Activated CD4-positive, alpha-beta T cell treated with anti-CD3 and anti-CD28 coated beads, Interleukin-2, amount 10 ng/mL, durations not matched to agents 7 days and 5 days (primary cell): ENCODE results near the gene GDI1. TPM values are rescaled to one million over a fixed set of nuclear protein-coding genes. Genes with fewer than 3 reads are reported as not detected.
A peak's percentile ranks its signal among the peaks of the same experiment; 100 is the strongest.

Experiments
- CTCF ChIA-PET: fragments of 350-600 bp; sonication (Branson Sonifier 250); formaldehyde crosslinking; loops from one replicate; lab custom pipeline; 2021; ENCODE audit warnings: antibody characterized with exemption; lab: Charles Lee
- POLR2A ChIA-PET: fragments of 350-600 bp; sonication (Branson Sonifier 250); formaldehyde crosslinking; loops from one replicate; lab custom pipeline; 2021; ENCODE audit warnings: antibody characterized with exemption; lab: Charles Lee
- DNase-seq: peaks from one replicate; pipeline ENCODE4 v3.0.0-alpha.2; 2020
- H3K27ac Mint-ChIP-seq: one replicate; pipeline ENCODE4 v1.8.0; 2021; ENCODE audit warnings: mild to moderate bottlenecking, moderate library complexity, mixed read lengths
- H3K27me3 Mint-ChIP-seq: one replicate; pipeline ENCODE4 v1.8.0; 2021; ENCODE audit warnings: mixed read lengths
- H3K36me3 Mint-ChIP-seq: one replicate; pipeline ENCODE4 v1.8.0; 2021; ENCODE audit warnings: low read depth, mixed read lengths
- H3K4me1 Mint-ChIP-seq: one replicate; pipeline ENCODE4 v1.8.0; 2021; ENCODE audit warnings: mixed read lengths
- H3K4me3 Mint-ChIP-seq: one replicate; pipeline ENCODE4 v1.8.0; 2021; ENCODE audit warnings: mild to moderate bottlenecking, moderate library complexity, mixed read lengths
- H3K9me3 Mint-ChIP-seq: one replicate; pipeline ENCODE4 v1.8.0; 2021; ENCODE audit warnings: mixed read lengths
- total RNA-seq, 2 experiments: library from RNA; stranded (reverse); gene quantifications; one replicate each; pipeline ENCODE4 v1.2.3, GENCODE V29; 2021

Gene GDI1
- total RNA-seq, 2 experiments from 2014 or later, result 118 to 123 TPM

DNA sequence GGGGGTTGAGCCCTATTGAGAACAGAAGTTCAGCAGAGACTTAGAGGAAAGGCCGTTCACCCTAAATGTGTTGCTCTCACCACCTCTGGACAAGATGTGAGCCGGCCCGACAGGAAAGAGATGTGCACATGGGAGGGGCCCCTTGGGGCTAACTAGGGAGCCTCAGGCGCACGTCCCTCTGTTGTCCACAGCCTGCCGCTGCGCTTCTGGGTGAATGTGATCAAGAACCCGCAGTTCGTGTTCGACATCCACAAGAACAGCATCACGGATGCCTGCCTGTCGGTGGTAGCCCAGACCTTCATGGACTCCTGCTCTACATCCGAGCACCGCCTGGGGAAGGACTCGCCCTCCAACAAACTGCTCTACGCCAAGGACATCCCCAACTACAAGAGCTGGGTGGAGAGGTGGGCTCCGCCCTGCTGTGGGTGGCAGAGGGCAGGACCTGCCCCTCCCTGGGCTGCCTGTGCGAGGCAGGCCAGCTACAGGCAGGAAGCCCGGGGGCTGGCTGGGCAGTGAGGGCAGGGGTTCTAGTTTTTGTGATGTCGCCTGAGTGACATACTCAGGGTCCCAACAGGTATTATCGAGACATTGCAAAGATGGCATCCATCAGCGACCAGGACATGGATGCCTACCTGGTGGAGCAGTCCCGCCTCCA lies 34.1 kb downstream of the GDI1 start:
- ChIA-PET CTCF (interaction anchor here (1.2 kb wide), 1 partner anchor 56 kb away, joined by 3 read pairs; no protein-coding TSS in a partner anchor), POLR2A (no interaction called here)
- Mint-ChIP-seq H3K27me3 (no peaks in the 10 kb centered on the region), H3K4me1 (peaks cover 5% of the 10 kb centered on the region), H3K36me3 (peaks cover 2% of the 10 kb centered on the region), H3K27ac (no peak overlapping the region), H3K4me3 (no peak overlapping the region), H3K9me3 (no peaks in the 10 kb centered on the region)
- no peak for DNase-seq

DNA sequence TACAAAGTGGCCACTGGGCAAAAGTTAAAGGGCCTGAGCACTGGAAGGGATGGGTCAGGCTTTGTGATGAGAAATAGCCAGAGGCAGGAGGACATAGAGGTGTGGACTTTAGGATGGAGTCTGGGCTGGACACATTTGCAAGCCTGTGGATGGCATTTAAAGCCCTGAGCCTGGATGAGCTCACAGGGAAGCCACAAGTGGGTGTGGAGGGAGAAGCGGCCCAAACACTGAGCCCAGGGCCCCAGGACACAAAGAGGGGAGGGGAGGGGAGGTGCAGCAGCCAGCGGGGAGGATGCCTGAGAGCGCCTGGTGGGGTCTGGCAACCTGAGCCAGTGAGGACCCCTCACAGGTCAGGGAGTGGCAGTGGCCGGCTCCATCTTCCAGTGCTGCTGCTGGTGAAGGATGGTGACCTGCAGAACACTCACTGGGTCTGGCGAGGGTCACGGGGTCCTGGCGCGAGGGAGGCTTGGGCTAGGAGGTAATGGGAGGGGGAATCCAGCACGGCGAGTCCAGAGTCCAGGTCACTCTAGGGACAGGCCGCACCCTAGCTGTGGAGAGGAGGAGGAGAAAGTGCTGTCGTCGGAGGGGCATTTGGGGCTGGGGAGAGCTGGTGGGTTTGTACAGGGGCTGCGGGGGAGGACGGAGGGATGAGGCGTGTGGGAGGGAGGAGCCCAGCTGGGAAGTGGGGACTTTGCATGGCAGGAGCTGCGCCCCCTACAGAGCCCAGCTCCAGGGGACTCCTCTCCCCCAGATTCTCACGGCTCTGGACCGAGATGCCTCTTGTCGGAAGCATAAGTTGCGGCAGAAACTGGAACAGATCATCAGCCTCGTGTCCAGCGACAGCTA lies 35.1 kb downstream of the GDI1 start:
- peaks cover 12% of the 10 kb centered on the region for H3K4me1 Mint-ChIP-seq
- no peak overlapping the region for H3K27ac Mint-ChIP-seq
- peaks cover 2% of the 10 kb centered on the region for H3K36me3 Mint-ChIP-seq
- H3K4me3 Mint-ChIP-seq, result no peak overlapping the region
- CTCF ChIA-PET, result interaction anchor here (1.2 kb wide), 2 partner anchors 22 to 55 kb away, joined by 3 read pairs; no protein-coding TSS in a partner anchor
- no peak for DNase-seq
- POLR2A ChIA-PET, result no interaction called here
- no peaks in the 10 kb centered on the region for H3K9me3 Mint-ChIP-seq
- no peaks in the 10 kb centered on the region for H3K27me3 Mint-ChIP-seq

DNA sequence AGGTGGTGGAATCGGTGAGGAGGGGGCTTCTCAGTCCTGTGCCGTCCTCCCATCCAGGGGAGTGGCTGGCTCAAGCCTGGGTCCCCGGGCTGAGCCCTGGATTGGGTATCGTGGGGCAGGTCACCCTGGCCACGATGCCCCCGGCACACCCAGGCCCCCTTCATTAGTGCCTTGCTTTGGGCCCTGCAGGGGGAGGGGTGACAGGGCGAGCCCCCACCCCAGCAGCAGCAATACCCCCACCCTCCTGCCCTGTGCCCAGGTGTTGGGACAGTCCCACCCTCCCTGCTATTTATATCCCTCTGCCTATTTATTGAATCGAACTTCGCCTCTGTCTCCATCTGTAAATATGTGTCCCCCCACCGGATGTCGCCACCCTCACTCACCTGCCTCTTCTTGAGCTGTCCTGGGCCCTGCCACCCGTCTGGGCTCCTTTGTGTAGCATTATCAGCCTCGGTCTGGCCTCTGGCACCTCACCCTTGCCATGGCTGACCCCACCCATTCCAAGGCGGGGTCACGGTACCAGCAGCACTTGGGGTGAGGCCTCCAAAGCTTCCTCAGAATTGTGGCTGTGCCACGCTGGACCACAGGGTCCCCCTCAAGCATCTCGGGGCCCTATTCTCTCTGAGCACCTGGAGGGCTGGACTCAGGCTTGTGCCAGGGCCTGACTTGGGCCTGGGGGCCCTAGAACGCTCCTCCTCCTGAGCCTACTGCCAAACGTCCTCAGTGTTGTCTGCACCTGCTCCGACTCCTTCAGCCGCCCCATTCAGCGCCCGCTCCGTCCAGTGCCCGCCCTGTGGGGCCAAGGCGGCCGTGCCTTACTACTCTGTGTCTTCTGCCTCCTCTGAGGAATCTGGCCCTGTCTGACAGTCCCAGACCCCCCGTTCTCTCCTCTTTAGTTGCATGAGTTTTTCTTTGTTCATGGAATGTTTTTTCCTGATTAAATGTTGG lies 36.0 kb downstream of the GDI1 start:
- Mint-ChIP-seq H3K4me3 (no peak overlapping the region), H3K9me3 (no peaks in the 10 kb centered on the region), H3K27me3 (no peaks in the 10 kb centered on the region), H3K4me1 (peaks cover 20% of the 10 kb centered on the region), H3K27ac (no peak overlapping the region), H3K36me3 (peaks cover 2% of the 10 kb centered on the region)
- CTCF ChIA-PET, result interaction anchor here (1.2 kb wide), 1 partner anchor 23 kb away, joined by 3 read pairs; no protein-coding TSS in a partner anchor
- POLR2A ChIA-PET, result no interaction called here
- DNase-seq, result no peak

DNA sequence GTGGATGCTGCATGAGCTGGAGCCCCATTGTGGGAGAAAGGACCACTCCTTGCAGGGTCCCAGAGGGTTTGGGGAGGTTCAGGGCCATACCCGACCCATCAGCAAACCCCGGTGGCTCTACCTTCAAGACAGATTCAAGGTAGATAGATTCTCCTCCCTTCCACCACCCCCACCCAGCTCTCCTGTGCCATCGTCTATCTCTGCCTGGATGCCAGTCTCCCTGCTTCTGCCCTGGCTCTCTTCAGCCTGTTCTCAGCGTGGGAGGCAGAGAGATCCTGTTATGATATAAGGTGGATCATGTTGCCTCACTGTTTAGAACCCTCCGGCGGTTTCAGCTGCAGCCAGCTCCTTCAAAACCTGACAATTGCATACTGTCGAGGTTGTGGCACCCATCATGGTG lies 36.7 kb downstream of the GDI1 start:
- H3K27ac Mint-ChIP-seq, result no peak overlapping the region
- H3K9me3 Mint-ChIP-seq, result no peaks in the 10 kb centered on the region
- ChIA-PET CTCF (interaction anchor here (0.6 kb wide), 3 partner anchors 43 to 79 kb away, joined by 3 to 8 read pairs (median 3); no protein-coding TSS in a partner anchor), POLR2A (no interaction called here)
- no peak overlapping the region for H3K4me3 Mint-ChIP-seq
- H3K4me1 Mint-ChIP-seq, result peaks cover 20% of the 10 kb centered on the region
- H3K36me3 Mint-ChIP-seq, result peaks cover 2% of the 10 kb centered on the region
- H3K27me3 Mint-ChIP-seq, result no peaks in the 10 kb centered on the region
- DNase-seq, result no peak

DNA sequence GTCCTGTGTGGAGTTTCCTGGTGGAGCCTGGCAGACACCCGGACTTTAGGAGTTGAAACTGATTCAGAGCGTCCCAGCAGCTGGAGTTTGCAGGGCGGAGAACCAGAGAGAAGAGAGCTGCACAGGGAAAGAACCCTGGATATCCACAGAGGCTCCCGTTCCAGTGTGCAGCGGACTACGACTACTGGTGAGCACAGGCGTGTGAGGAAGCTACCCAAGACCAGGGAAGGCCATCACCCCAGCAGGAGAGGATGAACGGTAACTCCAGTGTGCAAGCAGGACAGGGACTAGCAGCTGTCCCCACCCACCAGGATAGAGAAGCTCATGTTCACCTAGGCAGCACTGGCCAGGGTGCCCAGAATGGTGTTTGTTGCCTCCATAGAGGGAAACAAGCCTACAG lies 39.9 kb downstream of the GDI1 start:
- no peak overlapping the region for H3K4me3 Mint-ChIP-seq

DNA sequence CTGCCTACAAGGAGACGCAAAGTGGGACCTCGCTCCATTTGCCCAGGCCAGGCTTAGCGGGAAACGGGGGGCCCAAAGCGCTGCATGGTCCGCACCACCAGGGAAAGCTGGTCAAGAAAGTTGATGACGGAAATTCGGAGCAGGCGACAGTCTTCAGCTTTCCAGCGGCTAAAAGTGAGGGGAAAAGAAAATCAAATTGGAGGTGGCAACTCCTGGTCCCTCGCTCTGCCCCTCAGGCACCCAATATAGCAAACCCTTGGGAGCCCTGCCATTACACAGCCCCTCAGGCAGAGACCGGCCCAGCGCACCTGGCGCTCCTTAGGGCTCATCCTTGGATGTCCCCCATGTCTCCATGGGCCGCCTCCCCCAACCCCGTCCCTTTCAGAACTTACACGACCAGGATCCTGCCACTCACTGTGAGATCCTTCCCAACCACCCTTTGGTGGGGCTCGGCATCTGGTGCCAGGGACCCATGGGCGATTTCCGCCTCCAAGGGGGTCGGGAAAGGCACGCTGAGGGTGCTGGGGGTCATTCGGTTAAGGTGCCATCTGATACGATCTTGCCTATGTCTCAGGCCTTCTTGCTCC lies 41.0 kb downstream of the GDI1 start:
- Mint-ChIP-seq H3K4me1 (peaks cover 25% of the 10 kb centered on the region), H3K36me3 (peaks cover 2% of the 10 kb centered on the region), H3K27ac (peak overlapping the region; percentile 86), H3K4me3 (peak overlapping the region; percentile 81), H3K9me3 (no peaks in the 10 kb centered on the region), H3K27me3 (no peaks in the 10 kb centered on the region)
- ChIA-PET POLR2A (no interaction called here), CTCF (interaction anchor here (1.5 kb wide), 1 partner anchor 11 kb away, joined by 3 read pairs; no protein-coding TSS in a partner anchor)
- DNase-seq, result no peak

More for the DNA sequence above, 39.9 kb downstream of the GDI1 start:
- no peak for DNase-seq
- peaks cover 25% of the 10 kb centered on the region for H3K4me1 Mint-ChIP-seq
- no peaks in the 10 kb centered on the region for H3K9me3 Mint-ChIP-seq
- ChIA-PET POLR2A (no interaction called here), CTCF (interaction anchor here (0.6 to 1.5 kb wide), 3 partner anchors 12 to 75 kb away, joined by 3 to 6 read pairs (median 4); no protein-coding TSS in a partner anchor)
- H3K27ac Mint-ChIP-seq, result peak overlapping the region; percentile 9
- H3K36me3 Mint-ChIP-seq, result peaks cover 2% of the 10 kb centered on the region
- H3K27me3 Mint-ChIP-seq, result no peaks in the 10 kb centered on the region

DNA sequence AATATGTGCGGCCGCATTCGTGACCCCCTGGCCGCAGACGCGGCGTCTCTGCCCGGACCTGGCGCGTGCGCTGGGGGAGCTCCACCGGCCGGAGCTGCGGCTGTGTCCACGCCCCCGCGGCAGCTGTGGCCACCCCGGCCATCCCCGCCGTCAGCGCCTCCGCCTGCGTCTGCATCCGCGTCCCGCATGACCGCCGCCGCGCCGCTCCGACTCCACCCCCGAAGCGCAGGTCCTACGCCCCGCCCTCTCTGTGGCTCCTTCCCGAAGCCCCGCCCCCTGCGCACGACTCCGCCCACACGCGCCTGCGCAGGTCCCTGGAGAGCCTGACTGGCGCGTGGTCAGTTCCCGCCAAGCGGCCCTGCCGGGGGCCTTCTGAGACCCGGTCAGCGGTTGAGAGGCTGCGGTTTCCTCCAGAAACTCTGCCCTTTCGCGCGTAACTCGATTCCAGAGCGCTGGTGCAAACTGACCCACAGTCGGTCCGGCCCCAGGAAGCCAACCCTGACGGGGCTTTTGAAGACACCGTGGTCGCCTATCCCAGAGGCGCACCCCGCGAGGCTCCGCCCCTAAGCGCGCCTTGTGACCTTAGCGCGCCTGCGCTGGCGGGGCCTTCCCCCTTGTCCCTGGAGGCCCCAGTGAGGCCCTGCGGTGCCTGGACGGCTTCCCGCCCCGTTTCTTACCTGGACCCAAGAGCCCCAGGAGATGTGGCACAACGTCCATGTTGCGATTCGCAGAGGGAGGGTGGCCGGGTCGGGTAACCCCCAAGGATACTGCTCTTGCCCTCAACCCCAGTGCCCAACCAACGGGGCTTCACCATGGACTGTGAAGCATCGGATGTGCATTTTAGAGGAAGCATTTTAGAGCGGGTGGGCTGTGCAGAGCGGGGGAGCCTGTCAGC lies 42.0 kb downstream of the GDI1 start, which contains the start of gene LAGE3:
LAGE3 (minus strand) TSS at position 554 of the 895 bp plus-strand sequence; CDS start at position 188, 366 bp downstream.
- POLR2A ChIA-PET, result no interaction called here
- no peaks in the 10 kb centered on the region for H3K9me3 Mint-ChIP-seq
- peak within 1 kb of the TSS; percentile 94 for H3K27ac Mint-ChIP-seq
- peaks cover 31% of the 10 kb centered on the region for H3K4me1 Mint-ChIP-seq
- CTCF ChIA-PET, result interaction anchor here (2.1 kb wide), 1 partner anchor 11 kb away, joined by 5 read pairs; the partner anchor contains the start of gene SLC10A3
- H3K27me3 Mint-ChIP-seq, result no peaks in the 10 kb centered on the region
- H3K4me3 Mint-ChIP-seq, result peak within 1 kb of the TSS; percentile 81
- peak; percentile 92 for DNase-seq
- H3K36me3 Mint-ChIP-seq, result peaks cover 10% of the 10 kb centered on the region

DNA sequence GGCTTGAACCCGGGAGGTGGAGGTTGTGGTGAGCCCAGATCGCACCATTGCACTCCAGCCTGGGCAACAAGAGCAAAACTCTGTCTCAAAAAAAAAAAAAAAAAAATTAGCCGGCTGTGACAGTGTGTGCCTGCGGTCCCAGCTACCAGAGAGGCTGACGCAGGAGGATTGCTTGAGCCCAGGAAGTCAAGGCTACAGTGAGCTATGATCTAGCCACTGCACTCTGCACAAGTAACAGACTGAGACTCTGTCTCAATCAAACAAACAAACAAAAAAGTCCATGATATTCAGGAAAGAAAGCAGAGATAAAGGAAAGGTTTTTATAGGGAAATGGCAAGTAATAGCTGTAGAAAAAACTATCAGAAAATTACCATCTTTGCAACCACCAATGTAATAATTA lies 44.2 kb downstream of the GDI1 start:
- no peak overlapping the region for H3K4me3 Mint-ChIP-seq
- ChIA-PET CTCF (interaction anchor here (1.0 to 2.1 kb wide), 2 partner anchors 9 to 19 kb away, joined by 4 to 5 read pairs; partner anchors contain the start of gene SLC10A3), POLR2A (interaction anchor here (0.6 kb wide), 1 partner anchor 9 kb away, joined by 3 read pairs; no protein-coding TSS in a partner anchor)

DNA sequence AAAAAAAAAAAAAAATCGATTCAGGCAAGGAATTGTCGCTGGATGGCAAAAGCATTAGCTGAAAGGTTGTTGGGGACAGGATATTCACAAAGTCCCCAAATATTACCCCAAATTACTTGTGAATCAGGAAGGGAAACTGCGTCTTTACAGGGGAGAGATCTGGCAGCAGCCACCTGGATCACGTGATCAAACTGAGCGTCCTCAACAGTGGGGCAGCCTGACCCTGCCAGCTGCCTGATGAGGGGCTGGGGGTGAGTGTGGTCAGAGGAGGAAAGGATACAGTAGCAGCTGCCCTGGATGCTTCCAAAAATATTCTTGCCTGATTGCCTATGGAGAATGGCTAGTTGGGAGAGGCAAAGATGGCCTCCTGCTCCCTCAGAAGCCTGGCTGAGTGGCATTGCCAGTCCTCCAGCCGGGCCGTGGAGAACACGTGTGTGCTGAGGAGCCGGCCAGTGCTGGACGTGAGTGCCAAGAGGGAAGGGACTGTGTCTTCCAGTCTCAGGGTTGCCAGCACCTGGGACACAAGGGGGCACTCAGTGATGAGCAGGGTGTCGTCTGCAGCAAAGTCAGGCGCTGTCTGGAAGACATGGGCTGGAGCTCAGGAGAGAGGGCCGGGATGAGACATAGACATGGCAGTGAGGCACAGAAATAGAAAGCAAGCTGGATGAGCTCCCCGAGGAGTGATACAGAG lies 45.1 kb downstream of the GDI1 start:
- Mint-ChIP-seq H3K27me3 (no peaks in the 10 kb centered on the region), H3K9me3 (no peaks in the 10 kb centered on the region), H3K27ac (no peak overlapping the region), H3K4me3 (no peak overlapping the region), H3K36me3 (peaks cover 8% of the 10 kb centered on the region), H3K4me1 (peaks cover 33% of the 10 kb centered on the region)
- POLR2A ChIA-PET, result no interaction called here
- DNase-seq, result no peak
- CTCF ChIA-PET, result no interaction called here

More for the DNA sequence above, 44.2 kb downstream of the GDI1 start:
- H3K27ac Mint-ChIP-seq, result no peak overlapping the region
- no peak for DNase-seq
- H3K36me3 Mint-ChIP-seq, result peaks cover 8% of the 10 kb centered on the region
- no peaks in the 10 kb centered on the region for H3K9me3 Mint-ChIP-seq
- no peaks in the 10 kb centered on the region for H3K27me3 Mint-ChIP-seq
- peaks cover 39% of the 10 kb centered on the region for H3K4me1 Mint-ChIP-seq

DNA sequence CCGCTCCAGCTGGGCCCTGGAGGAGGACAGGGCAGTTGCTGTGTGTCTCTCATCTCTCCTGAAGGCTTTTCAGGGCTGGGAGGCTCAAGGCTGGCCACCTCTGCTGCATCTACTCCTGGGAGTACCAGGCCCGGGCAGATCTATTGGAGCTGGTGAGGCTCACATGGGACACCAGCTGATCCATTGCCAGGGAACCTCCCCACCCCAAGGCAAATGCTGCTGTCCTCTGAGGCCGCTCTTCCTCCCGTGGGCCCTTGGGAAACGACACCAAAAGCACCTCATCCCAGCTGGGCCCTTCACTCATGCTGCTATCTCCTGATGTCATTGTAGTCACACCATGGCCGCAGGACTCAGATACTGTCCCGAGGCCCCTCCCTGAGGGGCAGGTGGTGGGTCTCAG lies 45.8 kb downstream of the GDI1 start:
- Mint-ChIP-seq H3K27ac (no peak overlapping the region), H3K36me3 (peaks cover 8% of the 10 kb centered on the region), H3K4me1 (peaks cover 34% of the 10 kb centered on the region), H3K9me3 (no peaks in the 10 kb centered on the region), H3K27me3 (no peaks in the 10 kb centered on the region), H3K4me3 (no peak overlapping the region)
- CTCF ChIA-PET, result no interaction called here
- POLR2A ChIA-PET, result no interaction called here
- no peak for DNase-seq
